ENCODE measurements around the gene WDR38. TPM values are rescaled to one million over a fixed set of nuclear protein-coding genes. Genes with fewer than 3 reads are reported as not detected.
A peak's percentile ranks its signal among the peaks of the same experiment; 100 is the strongest.

Gene WDR38
- total and polyA plus RNA-seq, 2 donors (not counting 1 experiment from before 2014, with no cell fraction given): not detected

- Histone ChIP-seq H2AFZ (ENCODE audit: low read length) (no peak overlapping the region), H3K9ac (ENCODE audit: insufficient read depth, low read length) (no peak overlapping the region), H3K27ac (ENCODE audit: insufficient read depth, low read length) (no peak overlapping the region), H3K79me2 (ENCODE audit: control insufficient read depth, insufficient read depth, low read length) (no peaks in the 10 kb centered on the region), H3K4me3 (replicated peaks in 1 of 4; ENCODE audit: control extremely low read depth in 1 of 4, insufficient read depth in 1 of 4, low read depth in 3 of 4, low read length in 4 of 4) (no peak overlapping the region), H3K4me1 (ENCODE audit: control insufficient read depth, extremely low read depth, insufficient read depth, low read length) (no peaks in the 10 kb centered on the region), H3K4me2 (ENCODE audit: extremely low read depth, insufficient read depth, low read length) (no peak overlapping the region), H3K36me3 (ENCODE audit: control insufficient read depth, insufficient read depth, low read length) (peaks cover 10% of the 10 kb centered on the region), H3K27me3 (ENCODE audit: control insufficient read depth, insufficient read depth, low read length) (no peaks in the 10 kb centered on the region), H4K20me1 (ENCODE audit: control insufficient read depth, extremely low read depth, insufficient read depth, low read length) (no peaks in the 10 kb centered on the region), H3K9me3 (ENCODE audit: control insufficient read depth, insufficient read depth, low read depth, low read length) (no peaks in the 10 kb centered on the region)
- DNase-seq (ENCODE audit: low read depth in 2 of 2): no peak
- no peak for TF ChIP-seq CTCF (conservative IDR thresholded peaks at IDR 0.05 in 1 of 2, IDR thresholded peaks at IDR 0.05 in 1 of 2; ENCODE audit: low read depth in 1 of 2, low read length in 2 of 2)
- TF ChIP-seq EZH2 (IDR thresholded peaks at IDR 0.05; ENCODE audit: low read length, missing control alignments): no peak
Measured at GRCh38 chr9:124894035-124894740, 40.9 kb downstream of the WDR38 start.

- no peaks in the 10 kb centered on the region for H3K4me1 ChIP-seq (ENCODE audit: control insufficient read depth, extremely low read depth, insufficient read depth, low read length)
- peaks cover 12% of the 10 kb centered on the region for H3K36me3 ChIP-seq (ENCODE audit: control insufficient read depth, insufficient read depth, low read length)
- H3K9me3 ChIP-seq (ENCODE audit: control insufficient read depth, insufficient read depth, low read depth, low read length): no peaks in the 10 kb centered on the region
- H3K9ac ChIP-seq (ENCODE audit: insufficient read depth, low read length): no peak overlapping the region
- H2AFZ ChIP-seq (ENCODE audit: low read length): no peak overlapping the region
- H4K20me1 ChIP-seq (ENCODE audit: control insufficient read depth, extremely low read depth, insufficient read depth, low read length): no peaks in the 10 kb centered on the region
- no peak overlapping the region for H3K4me2 ChIP-seq (ENCODE audit: extremely low read depth, insufficient read depth, low read length)
- H3K4me3 ChIP-seq (replicated peaks in 1 of 4; ENCODE audit: control extremely low read depth in 1 of 4, insufficient read depth in 1 of 4, low read depth in 3 of 4, low read length in 4 of 4): no peak overlapping the region
- peak; percentile 38 to 61 for DNase-seq (ENCODE audit: low read depth in 2 of 2)
- no peaks in the 10 kb centered on the region for H3K27me3 ChIP-seq (ENCODE audit: control insufficient read depth, insufficient read depth, low read length)
- H3K79me2 ChIP-seq (ENCODE audit: control insufficient read depth, insufficient read depth, low read length): no peaks in the 10 kb centered on the region
- no peak overlapping the region for H3K27ac ChIP-seq (ENCODE audit: insufficient read depth, low read length)
- TF ChIP-seq CTCF (conservative IDR thresholded peaks at IDR 0.05 in 1 of 2, IDR thresholded peaks at IDR 0.05 in 1 of 2; ENCODE audit: low read depth in 1 of 2, low read length in 2 of 2): peak; percentile 62 to 63
- TF ChIP-seq EZH2 (IDR thresholded peaks at IDR 0.05; ENCODE audit: low read length, missing control alignments): no peak
Measured at GRCh38 chr9:124894741-124895170, 41.5 kb downstream of the WDR38 start.

DNA sequence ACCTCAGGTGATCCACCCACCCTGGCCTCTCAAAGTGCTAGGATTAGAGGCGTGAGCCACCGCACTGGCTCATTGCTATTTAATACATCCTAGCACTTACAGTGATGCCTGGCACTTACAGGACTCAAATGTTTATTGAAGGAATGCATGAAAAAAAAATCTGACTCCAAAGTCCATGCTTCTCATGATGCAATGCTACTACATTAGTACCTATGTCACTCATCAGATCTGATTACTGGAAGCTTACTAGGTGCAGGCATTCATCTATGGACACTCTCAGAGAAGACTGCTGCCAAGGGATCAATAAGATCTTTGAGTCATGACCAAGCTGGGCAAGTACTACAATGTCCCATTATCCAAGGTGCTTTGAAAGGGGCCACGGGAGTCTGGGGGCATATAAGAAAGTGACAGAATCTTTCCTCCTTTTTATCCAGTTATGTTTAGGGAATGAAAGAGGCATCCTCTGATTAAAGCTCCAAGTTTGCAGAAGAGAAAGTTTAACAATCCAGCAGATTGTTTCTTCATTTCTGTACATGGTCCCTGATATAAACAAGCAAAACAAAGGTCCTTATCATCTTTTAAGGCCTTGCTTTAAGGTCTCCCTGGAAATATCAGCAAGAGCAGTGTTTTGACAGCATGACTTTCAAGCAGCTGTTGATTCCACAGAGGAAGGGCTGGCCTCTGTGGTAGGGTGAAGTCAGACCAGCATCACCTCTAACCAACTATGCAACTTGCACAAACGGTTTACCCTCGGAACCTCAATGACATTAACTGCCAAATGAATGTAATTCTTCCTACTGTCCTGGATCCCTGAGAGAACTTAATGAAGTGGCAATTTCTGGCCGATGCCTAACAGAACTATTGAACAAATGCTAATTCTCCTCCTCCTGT lies 44.6 kb downstream of the WDR38 start:
- H3K4me1 ChIP-seq (ENCODE audit: control insufficient read depth, extremely low read depth, insufficient read depth, low read length): no peaks in the 10 kb centered on the region
- H3K9me3 ChIP-seq (ENCODE audit: control insufficient read depth, insufficient read depth, low read depth, low read length): no peaks in the 10 kb centered on the region
- no peak overlapping the region for H3K4me3 ChIP-seq (replicated peaks in 1 of 4; ENCODE audit: control extremely low read depth in 1 of 4, insufficient read depth in 1 of 4, low read depth in 3 of 4, low read length in 4 of 4)
- H3K27me3 ChIP-seq (ENCODE audit: control insufficient read depth, insufficient read depth, low read length): no peaks in the 10 kb centered on the region
- no peak for TF ChIP-seq EZH2 (IDR thresholded peaks at IDR 0.05; ENCODE audit: low read length, missing control alignments)
- no peak for TF ChIP-seq CTCF (conservative IDR thresholded peaks at IDR 0.05 in 1 of 2, IDR thresholded peaks at IDR 0.05 in 1 of 2; ENCODE audit: low read depth in 1 of 2, low read length in 2 of 2)
- peaks cover 9% of the 10 kb centered on the region for H3K36me3 ChIP-seq (ENCODE audit: control insufficient read depth, insufficient read depth, low read length)
- H3K9ac ChIP-seq (ENCODE audit: insufficient read depth, low read length): no peak overlapping the region
- no peaks in the 10 kb centered on the region for H4K20me1 ChIP-seq (ENCODE audit: control insufficient read depth, extremely low read depth, insufficient read depth, low read length)
- H3K27ac ChIP-seq (ENCODE audit: insufficient read depth, low read length): no peak overlapping the region
- DNase-seq (ENCODE audit: low read depth in 2 of 2): no peak
- no peaks in the 10 kb centered on the region for H3K79me2 ChIP-seq (ENCODE audit: control insufficient read depth, insufficient read depth, low read length)
- H3K4me2 ChIP-seq (ENCODE audit: extremely low read depth, insufficient read depth, low read length): no peak overlapping the region
- H2AFZ ChIP-seq (ENCODE audit: low read length): no peak overlapping the region
